ENCODE results near the gene C5orf63. TPM values are rescaled to one million over a fixed set of nuclear protein-coding genes. Genes with fewer than 3 reads are reported as not detected.

The C5orf63 gene
- total and polyA plus RNA-seq, 10 of the 15 experiments (the other 5 are each of a cell fraction or from before 2014, with no cell fraction given) = 8.7 to 54.3 (median 11.9) TPM

GRCh38 chr5:127042593-127042992, 30.7 kb downstream of the C5orf63 start:
- no peak overlapping the region for H3K4me2 ChIP-seq (ENCODE audit: control insufficient read depth, insufficient read depth)
- no peak for TF ChIP-seq BRCA1 (IDR thresholded peaks at IDR 0.05; ENCODE audit: low read depth, low read length)
- peak; percentile 23; the same call in 1 of the 2 replicates for TF ChIP-seq SMC3 (IDR thresholded peaks at IDR 0.05; ENCODE audit: borderline replicate concordance, low read length)
- TF ChIP-seq RAD21 (IDR thresholded peaks at IDR 0.05; ENCODE audit: insufficient read depth, low read depth, low read length) = peak; percentile 29
- TF ChIP-seq CTCF (IDR thresholded peaks at IDR 0.05 in 2 of 3, conservative IDR thresholded peaks at IDR 0.05 in 1 of 3; ENCODE audit: control insufficient read depth in 2 of 3, extremely low read depth in 1 of 3, insufficient read depth in 1 of 3, low read depth in 3 of 3, low read length in 3 of 3) = peak; percentile 4 to 34 (median 9); a peak in 2 of 6 replicates
- no peaks in the 10 kb centered on the region for H4K20me1 ChIP-seq (ENCODE audit: control insufficient read depth, insufficient read depth)
- BruUV-seq (replicated peaks) = no TSS peak
- in situ Hi-C loops (cut with MboI) = no loop called here
- ChIA-PET POLR2A (no interaction called here), SMC1A (ENCODE audit: uncharacterized antibody, unreplicated experiment) (no interaction called here), CTCF (no interaction called here), RAD21 (ENCODE audit: unreplicated experiment) (no interaction called here)
- FAIRE-seq (no peak), ATAC-seq (no peak), DNase-seq (ENCODE audit: low read depth, low spot score) (no peak)
- 86% methylated on average over 2 of the region's 2 CpGs for WGBS (ENCODE audit: insufficient coverage, insufficient replicate concordance, low lambda C conversion rate, missing lambda C conversion rate)
- H3K4me1 ChIP-seq (ENCODE audit: control insufficient read depth, insufficient read depth, low read length) = no peaks in the 10 kb centered on the region
- no peak overlapping the region for H3K9ac ChIP-seq (ENCODE audit: control insufficient read depth, insufficient read depth, low read length)
- no peak overlapping the region for H2AFZ ChIP-seq (ENCODE audit: control insufficient read depth, low read depth, low read length)
- H3K79me2 ChIP-seq (ENCODE audit: control insufficient read depth, insufficient read depth, low read length) = no peaks in the 10 kb centered on the region
- H3K27ac ChIP-seq (ENCODE audit: control insufficient read depth, insufficient read depth) = no peak overlapping the region
- H3K36me3 ChIP-seq (ENCODE audit: control insufficient read depth in 2 of 2, insufficient read depth in 2 of 2, low read length in 1 of 2) = no peaks in the 10 kb centered on the region; a peak in 2 of 4 replicates
- intact Hi-C loops (cut with micrococcal nuclease; ENCODE audit: unreplicated experiment) = loop anchor here (10.0 kb wide), 1 partner anchor 388 kb away; no protein-coding TSS in a partner anchor
- H3K9me3 ChIP-seq (replicated peaks; ENCODE audit: control insufficient read depth, insufficient read depth, low read length) = no peaks in the 10 kb centered on the region
- H3K4me3 ChIP-seq = no peak overlapping the region
- H3K27me3 ChIP-seq (replicated peaks in 1 of 2; ENCODE audit: control insufficient read depth in 2 of 2, insufficient read depth in 2 of 2, low read length in 1 of 2) = no peaks in the 10 kb centered on the region

GRCh38 chr5:127041571-127041970, 31.7 kb downstream of the C5orf63 start:
- ChIA-PET SMC1A (ENCODE audit: uncharacterized antibody, unreplicated experiment) (interaction anchor here (0.9 to 1.0 kb wide), 2 partner anchors 43 to 165 kb away, joined by 3 read pairs; no protein-coding TSS in a partner anchor), RAD21 (ENCODE audit: unreplicated experiment) (no interaction called here), POLR2A (interaction anchor here (0.5 to 1.2 kb wide), 2 partner anchors 10 to 241 kb away, joined by 3 to 7 read pairs; no protein-coding TSS in a partner anchor), CTCF (no interaction called here)
- Histone ChIP-seq H3K4me3 (no peak overlapping the region), H3K79me2 (ENCODE audit: control insufficient read depth, insufficient read depth, low read length) (no peaks in the 10 kb centered on the region), H3K27me3 (replicated peaks in 1 of 2; ENCODE audit: control insufficient read depth in 2 of 2, insufficient read depth in 2 of 2, low read length in 1 of 2) (no peaks in the 10 kb centered on the region), H4K20me1 (ENCODE audit: control insufficient read depth, insufficient read depth) (no peaks in the 10 kb centered on the region), H3K9ac (ENCODE audit: control insufficient read depth, insufficient read depth, low read length) (no peak overlapping the region), H3K36me3 (ENCODE audit: control insufficient read depth in 2 of 2, insufficient read depth in 2 of 2, low read length in 1 of 2) (no peaks in the 10 kb centered on the region; a peak in 1 of 4 replicates), H3K9me3 (replicated peaks; ENCODE audit: control insufficient read depth, insufficient read depth, low read length) (no peaks in the 10 kb centered on the region), H3K4me2 (ENCODE audit: control insufficient read depth, insufficient read depth) (no peak overlapping the region), H3K4me1 (ENCODE audit: control insufficient read depth, insufficient read depth, low read length) (no peaks in the 10 kb centered on the region), H2AFZ (ENCODE audit: control insufficient read depth, low read depth, low read length) (no peak overlapping the region), H3K27ac (ENCODE audit: control insufficient read depth, insufficient read depth) (no peak overlapping the region)
- FAIRE-seq (no peak), DNase-seq (ENCODE audit: low read depth, low spot score) (no peak), ATAC-seq (no peak)
- WGBS (ENCODE audit: insufficient coverage, insufficient replicate concordance, low lambda C conversion rate, missing lambda C conversion rate) = 46% methylated on average over 3 of the region's 3 CpGs
- in situ Hi-C loops (cut with MboI) = no loop called here
- no TSS peak for BruUV-seq (replicated peaks)
- intact Hi-C loops (cut with micrococcal nuclease; ENCODE audit: unreplicated experiment) = loop anchor here (10.0 kb wide), 1 partner anchor 387 kb away; no protein-coding TSS in a partner anchor
- no peak for TF ChIP-seq BACH1 (IDR thresholded peaks at IDR 0.05; ENCODE audit: borderline replicate concordance)
- no peak for TF ChIP-seq ZBTB4 (CRISPR knock-in tag; IDR thresholded peaks at IDR 0.05)
- TF ChIP-seq ATF2 (IDR thresholded peaks at IDR 0.05; ENCODE audit: low read length) = no peak
- no peak for TF ChIP-seq NR2F1 (conservative IDR thresholded peaks at IDR 0.05)
- TF ChIP-seq EED (IDR thresholded peaks at IDR 0.05; ENCODE audit: low read depth) = no peak
- TF ChIP-seq LARP7 (IDR thresholded peaks at IDR 0.05) = no peak
- TF ChIP-seq CBX5 (IDR thresholded peaks at IDR 0.05; ENCODE audit: low read depth) = no peak

Data from GM12878 (cell line).